HG02678 (cell line): ENCODE measurements around the gene FAT2.
"Not testable (repeated sequence)": the region's sequence is repeated elsewhere in the genome, so short reads cannot be mapped to it uniquely, and the experiment has no call there.

Source experiments
- ATAC-seq: cut with Tn5 transposase; IDR thresholded peaks from one replicate; pipeline ENCODE4 v1.9.1; 2021; ENCODE audit warnings: mild to moderate bottlenecking, moderate library complexity; ENCODE audit not compliant: unreplicated experiment

Gene FAT2

GRCh38 chr5:151584057-151584937 is 6.8 kb downstream of the FAT2 start:
- no peak for ATAC-seq

- ATAC-seq = no peak
Measured at GRCh38 chr5:151581812-151582583, 9.1 kb downstream of the FAT2 start.

GRCh38 chr5:151581347-151581746 is 9.8 kb downstream of the FAT2 start:
- ATAC-seq = no peak

- no peak for ATAC-seq
Measured at GRCh38 chr5:151580858-151581257, 10.3 kb downstream of the FAT2 start.

GRCh38 chr5:151580239-151580638 is 10.9 kb downstream of the FAT2 start:
- ATAC-seq = no peak

GRCh38 chr5:151579146-151579545 is 12.0 kb downstream of the FAT2 start:
- ATAC-seq = not testable (repeated sequence)

GRCh38 chr5:151578326-151579025 is 12.7 kb downstream of the FAT2 start:
- no peak for ATAC-seq

GRCh38 chr5:151577566-151577965 is 13.6 kb downstream of the FAT2 start:
- ATAC-seq = no peak

GRCh38 chr5:151574444-151574996 is 16.6 kb downstream of the FAT2 start:
- no peak for ATAC-seq

GRCh38 chr5:151572657-151573368 is 18.3 kb downstream of the FAT2 start:
- ATAC-seq = no peak

- ATAC-seq = no peak
Measured at GRCh38 chr5:151571270-151572173, 19.6 kb downstream of the FAT2 start.

- ATAC-seq = no peak
Measured at GRCh38 chr5:151570512-151571269, 20.4 kb downstream of the FAT2 start.

- ATAC-seq = no peak
Measured at GRCh38 chr5:151570058-151570457, 21.1 kb downstream of the FAT2 start.

- ATAC-seq = no peak
Measured at GRCh38 chr5:151569132-151570046, 21.7 kb downstream of the FAT2 start.

- no peak for ATAC-seq
Measured at GRCh38 chr5:151568036-151568435, 23.1 kb downstream of the FAT2 start.

GRCh38 chr5:151565971-151566370 is 25.2 kb downstream of the FAT2 start:
- ATAC-seq = no peak

- ATAC-seq = no peak
Measured at GRCh38 chr5:151562019-151562707, 29.0 kb downstream of the FAT2 start.
